ENCODE data around the gene SACM1L.

SACM1L gene

GRCh38 chr3:45775571-45776300, 86.5 kb downstream of the SACM1L start:
- no peak for TF ChIP-seq CTCF (IDR thresholded peaks at IDR 0.05; ENCODE audit: borderline replicate concordance, insufficient read depth, low read depth, low read length)

GRCh38 chr3:45776301-45776595, 87.1 kb downstream of the SACM1L start:
- TF ChIP-seq CTCF (IDR thresholded peaks at IDR 0.05; ENCODE audit: borderline replicate concordance, insufficient read depth, low read depth, low read length): no peak
- no peak overlapping the region for H3K4me3 ChIP-seq (ENCODE audit: low read depth, low read length)

More at GRCh38 chr3:45775571-45776300, 86.5 kb downstream of the SACM1L start:
- H3K4me3 ChIP-seq (ENCODE audit: low read depth, low read length): no peak overlapping the region

GRCh38 chr3:45776611-45777010, 87.4 kb downstream of the SACM1L start:
- TF ChIP-seq CTCF (IDR thresholded peaks at IDR 0.05; ENCODE audit: borderline replicate concordance, insufficient read depth, low read depth, low read length): no peak
- H3K4me3 ChIP-seq (ENCODE audit: low read depth, low read length): no peak overlapping the region

- TF ChIP-seq CTCF (IDR thresholded peaks at IDR 0.05; ENCODE audit: borderline replicate concordance, insufficient read depth, low read depth, low read length): no peak
- no peak overlapping the region for H3K4me3 ChIP-seq (ENCODE audit: low read depth, low read length)
Measured at GRCh38 chr3:45777111-45777745, 88.0 kb downstream of the SACM1L start.

GRCh38 chr3:45777746-45778386, 88.7 kb downstream of the SACM1L start:
- TF ChIP-seq CTCF (IDR thresholded peaks at IDR 0.05; ENCODE audit: borderline replicate concordance, insufficient read depth, low read depth, low read length): no peak
- H3K4me3 ChIP-seq (ENCODE audit: low read depth, low read length): no peak overlapping the region

- H3K4me3 ChIP-seq (ENCODE audit: low read depth, low read length): no peak overlapping the region
- no peak for TF ChIP-seq CTCF (IDR thresholded peaks at IDR 0.05; ENCODE audit: borderline replicate concordance, insufficient read depth, low read depth, low read length)
Measured at GRCh38 chr3:45778761-45779201, 89.6 kb downstream of the SACM1L start.
